Subcutaneous abdominal adipose tissue (tissue), 5 donors: ENCODE data around the gene ABCA1.

Experiments
- H3K27ac ChIP-seq: one replicate; pipeline ENCODE4 v1.7.0; 2013; ENCODE audit warnings: low read depth, mild to moderate bottlenecking, inconsistent platforms, low read length, moderate library complexity
- H3K27me3 ChIP-seq, 5 donors: one replicate each; pipeline ENCODE4 v1.7.0; 2013; ENCODE audit warnings: low read length in 5 of 5, inconsistent platforms in 1 of 5; ENCODE audit not compliant: control insufficient read depth in 5 of 5, insufficient read depth in 4 of 5
- H3K36me3 ChIP-seq, 5 donors: one replicate each; pipeline ENCODE4 v1.7.0; 2013; ENCODE audit warnings: low read length in 5 of 5; ENCODE audit not compliant: control insufficient read depth in 5 of 5, insufficient read depth in 5 of 5
- H3K4me1 ChIP-seq, 5 donors: one replicate each; pipeline ENCODE4 v1.7.0; 2013; ENCODE audit warnings: low read length in 5 of 5, mild to moderate bottlenecking in 3 of 5, moderate library complexity in 1 of 5; ENCODE audit not compliant: control insufficient read depth in 5 of 5, insufficient read depth in 5 of 5
- H3K4me3 ChIP-seq, 5 donors: one replicate each; pipeline ENCODE4 v1.7.0; 2013; ENCODE audit warnings: low read length in 5 of 5, low read depth in 1 of 5
- H3K9ac ChIP-seq, 5 donors: one replicate each; pipeline ENCODE4 v1.7.0; 2013; ENCODE audit warnings: low read length in 5 of 5, mild to moderate bottlenecking in 4 of 5, moderate library complexity in 3 of 5
- H3K9me3 ChIP-seq, 5 donors: one replicate each; pipeline ENCODE4 v1.7.0; 2013; ENCODE audit warnings: low read length in 5 of 5; ENCODE audit not compliant: control insufficient read depth in 5 of 5
- donor health status: healthy.
- donor health status: healthy.
- donor health status: healthy.
- donor health status: healthy.
- donor health status: healthy.

The ABCA1 gene

DNA sequence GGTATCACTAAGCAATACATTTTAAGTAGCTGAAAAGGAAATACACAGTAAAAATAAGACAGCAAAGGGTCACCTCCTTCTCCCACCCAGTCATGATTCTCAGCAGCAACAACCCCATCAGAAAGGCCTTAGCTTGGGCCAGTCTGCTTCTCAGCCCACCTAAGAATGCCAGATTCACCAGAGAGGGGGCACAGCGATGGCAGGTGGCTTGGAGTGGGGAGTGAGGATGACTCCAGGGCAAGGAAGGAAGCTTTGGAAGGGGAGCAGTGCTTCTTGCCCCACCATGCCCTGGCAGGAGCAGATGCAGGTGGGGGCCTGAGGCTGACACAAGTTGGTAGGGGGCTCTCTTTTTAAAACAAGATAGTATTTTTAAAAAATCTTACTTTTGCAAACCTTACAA, 51.4 kb downstream of the ABCA1 start:
- H3K9ac ChIP-seq = peak overlapping the region in 1 of 5 donors; percentile 28
- H3K4me1 ChIP-seq = peaks cover 2 to 45% (median 36%) of the 10 kb centered on the region in 5 donors
- H3K36me3 ChIP-seq = peaks cover 30 to 65% (median 40%) of the 10 kb centered on the region in 5 donors
- no peak overlapping the region for H3K4me3 ChIP-seq
- peak overlapping the region; percentile 92 for H3K27ac ChIP-seq
- H3K9me3 ChIP-seq = no peaks in the 10 kb centered on the region
- no peaks in the 10 kb centered on the region for H3K27me3 ChIP-seq

GRCh38 chr9:104875897-104876296, 52.1 kb downstream of the ABCA1 start:
- peak overlapping the region; percentile 92 for H3K27ac ChIP-seq
- H3K4me3 ChIP-seq = no peak overlapping the region
- no peak overlapping the region for H3K9ac ChIP-seq
- H3K9me3 ChIP-seq = no peaks in the 10 kb centered on the region
- no peaks in the 10 kb centered on the region for H3K27me3 ChIP-seq
- H3K36me3 ChIP-seq = peaks cover 24 to 64% (median 43%) of the 10 kb centered on the region in 5 donors
- H3K4me1 ChIP-seq = peaks cover 2 to 42% (median 36%) of the 10 kb centered on the region in 5 donors

- Histone ChIP-seq H3K9ac (no peak overlapping the region), H3K4me1 (peaks cover 2 to 45% (median 37%) of the 10 kb centered on the region in 5 donors), H3K27ac (peak overlapping the region; percentile 32), H3K36me3 (peaks cover 21 to 64% (median 43%) of the 10 kb centered on the region in 5 donors), H3K4me3 (no peak overlapping the region), H3K27me3 (no peaks in the 10 kb centered on the region), H3K9me3 (no peaks in the 10 kb centered on the region)
These were observed 52.6 kb downstream of the ABCA1 start for GRCh38 chr9:104875320-104875719.

DNA sequence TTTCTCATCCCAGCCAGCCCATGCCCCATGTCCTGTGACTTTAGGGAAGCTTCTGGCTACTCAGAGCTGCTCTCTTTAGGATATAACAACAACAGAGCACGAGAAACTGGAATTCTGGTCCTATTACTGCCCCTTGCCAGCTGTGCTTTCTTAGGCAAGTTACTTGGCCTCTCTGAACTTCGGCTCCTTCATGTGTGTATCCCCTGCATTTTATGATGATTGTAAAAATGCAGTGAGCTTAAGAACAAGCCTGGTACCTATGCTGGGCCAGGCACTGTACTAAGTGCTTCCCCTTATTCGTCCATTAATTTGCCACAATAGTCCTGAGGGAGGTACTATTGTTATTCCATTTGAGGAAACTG, 54.5 kb downstream of the ABCA1 start:
- Histone ChIP-seq H3K27me3 (no peaks in the 10 kb centered on the region), H3K4me1 (peaks cover 2 to 49% (median 43%) of the 10 kb centered on the region in 5 donors), H3K9ac (peak overlapping the region in 3 of 5 donors; percentile 15 to 57 (median 43)), H3K36me3 (peaks cover 24 to 70% (median 50%) of the 10 kb centered on the region in 5 donors), H3K4me3 (no peak overlapping the region), H3K9me3 (no peaks in the 10 kb centered on the region), H3K27ac (peak overlapping the region; percentile 81)

GRCh38 chr9:104872656-104873488, 55.1 kb downstream of the ABCA1 start:
- Histone ChIP-seq H3K9me3 (no peaks in the 10 kb centered on the region), H3K36me3 (peaks cover 18 to 70% (median 50%) of the 10 kb centered on the region in 5 donors), H3K4me3 (no peak overlapping the region), H3K27me3 (no peaks in the 10 kb centered on the region), H3K9ac (peak overlapping the region in 2 of 5 donors; percentile 44 to 66), H3K27ac (peak overlapping the region; percentile 81), H3K4me1 (peaks cover 2 to 52% (median 46%) of the 10 kb centered on the region in 5 donors)

DNA sequence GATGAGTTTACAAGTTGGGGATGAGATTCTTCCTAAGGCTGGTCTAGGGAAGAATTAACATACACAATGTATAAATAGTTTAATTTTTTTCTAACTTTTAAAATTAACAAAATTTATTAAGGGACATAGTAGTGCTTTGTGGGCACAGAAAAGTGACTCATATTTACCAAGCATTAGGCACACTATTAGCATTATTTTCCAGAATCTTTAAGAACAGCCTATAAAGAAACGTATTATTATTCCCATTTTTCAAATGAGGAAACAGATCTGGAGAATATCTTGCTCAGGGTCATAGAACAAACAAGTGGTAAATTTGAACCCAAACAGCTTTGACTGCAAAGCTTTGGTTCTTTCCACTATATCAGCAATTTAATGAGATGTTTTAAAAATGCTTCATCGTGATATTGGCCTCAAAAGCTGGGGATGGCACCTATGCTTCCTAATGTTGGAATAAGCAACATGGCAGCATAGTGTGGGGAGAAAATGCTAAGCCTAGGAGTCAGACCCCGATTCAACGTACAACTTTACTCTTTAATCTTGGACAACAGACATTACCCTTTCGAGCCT, 55.9 kb downstream of the ABCA1 start:
- peak overlapping the region; percentile 81 for H3K27ac ChIP-seq
- no peaks in the 10 kb centered on the region for H3K9me3 ChIP-seq
- H3K4me3 ChIP-seq = no peak overlapping the region
- H3K9ac ChIP-seq = peak overlapping the region in 2 of 5 donors; percentile 44 to 66
- H3K36me3 ChIP-seq = peaks cover 21 to 70% (median 53%) of the 10 kb centered on the region in 5 donors
- H3K4me1 ChIP-seq = peaks cover 2 to 52% (median 46%) of the 10 kb centered on the region in 5 donors
- H3K27me3 ChIP-seq = no peaks in the 10 kb centered on the region

DNA sequence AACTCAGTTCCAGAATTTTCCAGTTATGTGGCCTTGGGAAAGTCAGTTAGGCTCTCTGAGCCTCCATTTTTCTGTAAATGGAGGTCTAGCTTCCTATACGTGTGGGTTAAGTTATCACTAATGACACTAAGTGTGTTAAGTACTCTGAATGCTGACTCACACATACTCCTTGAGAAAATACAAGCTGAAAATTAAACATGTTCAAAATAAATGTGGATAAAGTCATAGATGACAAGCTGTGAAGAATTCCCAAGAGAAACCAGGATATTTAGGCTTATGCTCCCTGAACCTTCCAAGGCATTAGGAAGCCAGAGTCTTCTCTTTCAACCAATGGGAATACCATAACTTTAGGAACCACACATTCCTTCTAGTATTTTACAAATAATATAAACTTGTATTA, 58.1 kb downstream of the ABCA1 start:
- peaks cover 29 to 72% (median 49%) of the 10 kb centered on the region in 5 donors for H3K36me3 ChIP-seq
- peak overlapping the region; percentile 81 for H3K27ac ChIP-seq
- no peaks in the 10 kb centered on the region for H3K27me3 ChIP-seq
- no peak overlapping the region for H3K4me3 ChIP-seq
- peaks cover 2 to 54% (median 50%) of the 10 kb centered on the region in 5 donors for H3K4me1 ChIP-seq
- peak overlapping the region in 4 of 5 donors; percentile 8 to 33 (median 24) for H3K9ac ChIP-seq
- H3K9me3 ChIP-seq = no peaks in the 10 kb centered on the region

GRCh38 chr9:104868687-104869404, 59.1 kb downstream of the ABCA1 start:
- H3K4me1 ChIP-seq = peaks cover 4 to 58% (median 55%) of the 10 kb centered on the region in 5 donors
- peak overlapping the region in 3 of 5 donors; percentile 13 to 43 (median 29) for H3K9ac ChIP-seq

GRCh38 chr9:104868303-104868686, 59.7 kb downstream of the ABCA1 start:
- peaks cover 4 to 58% (median 55%) of the 10 kb centered on the region in 5 donors for H3K4me1 ChIP-seq
- H3K9ac ChIP-seq = peak overlapping the region in 2 of 5 donors; percentile 9 to 43
- no peak overlapping the region for H3K4me3 ChIP-seq
- peak overlapping the region; percentile 81 for H3K27ac ChIP-seq
- no peaks in the 10 kb centered on the region for H3K9me3 ChIP-seq
- no peaks in the 10 kb centered on the region for H3K27me3 ChIP-seq
- peaks cover 32 to 74% (median 53%) of the 10 kb centered on the region in 5 donors for H3K36me3 ChIP-seq

More at GRCh38 chr9:104868687-104869404, 59.1 kb downstream of the ABCA1 start:
- Histone ChIP-seq H3K27ac (peak overlapping the region; percentile 81), H3K9me3 (no peaks in the 10 kb centered on the region), H3K4me3 (peak overlapping the region in 1 of 5 donors; percentile 13), H3K27me3 (no peaks in the 10 kb centered on the region), H3K36me3 (peaks cover 32 to 74% (median 53%) of the 10 kb centered on the region in 5 donors)
